GM21526 (cell line): ENCODE results near the gene MRPL54.
A peak's percentile ranks its signal among the peaks of the same experiment; 100 is the strongest.

Experiments used
- ATAC-seq: cut with Tn5 transposase; IDR thresholded peaks from one replicate; pipeline ENCODE4 v1.9.1; 2021; ENCODE audit warnings: moderate library complexity; ENCODE audit not compliant: unreplicated experiment, low FRiP score

Gene MRPL54

GRCh38 chr19:3762501-3763459 is at the start of gene MRPL54:
TSS of gene MRPL54 (plus strand) at chr19:3762682. CDS start at chr19:3762701, 19 bp downstream.
- peak; percentile 60 for ATAC-seq

- no peak for ATAC-seq
These were observed 46.3 kb upstream of the MRPL54 start for GRCh38 chr19:3716147-3716668.

- no peak for ATAC-seq
These were observed 42.6 kb upstream of the MRPL54 start for GRCh38 chr19:3719868-3720267.

GRCh38 chr19:3720349-3720917 is 42.0 kb upstream of the MRPL54 start:
- no peak for ATAC-seq

- no peak for ATAC-seq
These were observed 41.2 kb upstream of the MRPL54 start for GRCh38 chr19:3721131-3721886.

GRCh38 chr19:3721887-3722442 is 40.5 kb upstream of the MRPL54 start:
- ATAC-seq: no peak

GRCh38 chr19:3722443-3723109 is 39.9 kb upstream of the MRPL54 start:
- ATAC-seq: no peak

- no peak for ATAC-seq
These were observed 39.4 kb upstream of the MRPL54 start for GRCh38 chr19:3723110-3723488.

- ATAC-seq: no peak
These were observed 38.6 kb upstream of the MRPL54 start for GRCh38 chr19:3723883-3724282.

- ATAC-seq: no peak
These were observed 37.4 kb upstream of the MRPL54 start for GRCh38 chr19:3725121-3725520.

- no peak for ATAC-seq
These were observed 36.7 kb upstream of the MRPL54 start for GRCh38 chr19:3725640-3726310.

- no peak for ATAC-seq
These were observed 32.0 kb upstream of the MRPL54 start for GRCh38 chr19:3730457-3730958.

GRCh38 chr19:3732108-3732507 is 30.4 kb upstream of the MRPL54 start:
- ATAC-seq: no peak

- no peak for ATAC-seq
These were observed 28.8 kb upstream of the MRPL54 start for GRCh38 chr19:3733549-3734309.

- no peak for ATAC-seq
These were observed 28.2 kb upstream of the MRPL54 start for GRCh38 chr19:3734310-3734600.

- ATAC-seq: no peak
These were observed 26.3 kb upstream of the MRPL54 start for GRCh38 chr19:3736106-3736724.

GRCh38 chr19:3737487-3738205 is 24.8 kb upstream of the MRPL54 start:
- no peak for ATAC-seq
